DLD1 (cell line): ENCODE data around the gene SUFU.

Experiments
- in situ Hi-C: cut with HindIII; loops from 2 replicates; pipeline ENCODE4 v1.10.0; 2017; ENCODE audit warnings: low sequenced_read_pairs

Gene SUFU

GRCh38 chr10:102546606-102547320 is 43.0 kb downstream of the SUFU start:
- in situ Hi-C loops = no loop called here

DNA sequence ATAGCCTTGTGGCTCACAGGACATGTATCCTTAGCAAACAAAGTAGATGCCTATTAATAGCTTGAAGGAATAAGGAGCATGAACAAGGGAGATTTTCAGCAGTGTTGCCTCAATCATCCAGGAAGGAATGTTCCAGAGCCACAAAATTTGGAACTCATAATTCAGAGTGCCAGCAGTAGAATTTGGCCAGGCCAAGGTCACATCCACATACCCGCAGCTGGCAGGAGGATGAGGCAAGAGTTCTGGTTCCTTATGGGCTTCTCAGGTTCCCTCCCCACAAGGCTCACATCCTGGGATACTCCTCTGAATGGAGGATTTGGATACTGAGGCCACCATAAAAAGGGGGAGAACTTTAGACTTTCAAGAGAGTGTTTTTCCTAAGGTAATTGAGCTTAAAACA is 45.8 kb downstream of the SUFU start:
- in situ Hi-C loops = no loop called here

DNA sequence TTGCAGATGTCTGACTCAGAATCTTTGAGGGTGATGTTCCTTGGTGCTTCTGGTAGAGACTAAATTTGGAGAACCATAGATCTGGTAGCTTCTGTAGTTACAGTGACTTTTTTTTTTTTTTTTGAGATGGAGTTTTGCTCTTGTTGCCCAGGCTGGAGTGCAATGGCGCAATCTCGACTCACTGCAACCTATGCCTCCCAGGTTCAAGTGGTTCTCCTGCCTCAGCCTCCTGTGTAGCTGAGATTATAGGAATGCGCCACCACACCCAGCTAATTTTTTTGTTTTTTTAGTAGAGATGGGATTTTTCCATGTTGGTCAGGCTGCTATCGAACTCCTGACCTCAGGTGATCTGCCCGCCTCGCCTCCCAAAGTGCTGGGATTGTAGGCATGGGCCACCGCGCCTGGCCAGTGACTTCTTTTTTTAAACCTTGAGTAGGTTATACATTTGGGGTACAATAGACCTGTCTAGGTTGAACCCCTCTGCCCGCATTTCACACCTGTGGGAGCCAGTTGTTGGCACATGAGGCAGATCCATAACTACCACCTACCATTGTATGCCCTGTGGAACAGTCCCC is 47.0 kb downstream of the SUFU start:
- in situ Hi-C loops = no loop called here

GRCh38 chr10:102552533-102552932 is 48.8 kb downstream of the SUFU start:
- in situ Hi-C loops = no loop called here

GRCh38 chr10:102553771-102554170 is 50.0 kb downstream of the SUFU start:
- in situ Hi-C loops = no loop called here

DNA sequence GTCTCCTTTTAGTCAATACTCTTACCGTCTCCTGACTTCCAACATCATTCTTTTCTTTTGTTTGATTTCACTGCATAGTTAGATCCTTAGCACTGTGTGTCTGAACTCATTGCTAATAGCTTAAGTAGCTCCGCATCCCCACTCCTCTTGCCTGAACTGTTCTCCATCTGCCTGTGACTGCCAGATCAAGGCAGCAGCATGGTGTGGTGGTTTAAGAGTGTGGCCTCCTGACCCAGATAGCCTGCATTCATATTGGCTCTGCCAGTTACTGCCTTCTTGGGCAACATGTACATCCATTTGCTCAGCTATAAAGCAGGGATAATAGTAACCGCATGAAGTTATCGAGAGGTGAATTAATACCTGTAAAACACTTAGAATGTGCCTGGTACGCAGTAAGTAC is 50.8 kb downstream of the SUFU start:
- in situ Hi-C loops = no loop called here

DNA sequence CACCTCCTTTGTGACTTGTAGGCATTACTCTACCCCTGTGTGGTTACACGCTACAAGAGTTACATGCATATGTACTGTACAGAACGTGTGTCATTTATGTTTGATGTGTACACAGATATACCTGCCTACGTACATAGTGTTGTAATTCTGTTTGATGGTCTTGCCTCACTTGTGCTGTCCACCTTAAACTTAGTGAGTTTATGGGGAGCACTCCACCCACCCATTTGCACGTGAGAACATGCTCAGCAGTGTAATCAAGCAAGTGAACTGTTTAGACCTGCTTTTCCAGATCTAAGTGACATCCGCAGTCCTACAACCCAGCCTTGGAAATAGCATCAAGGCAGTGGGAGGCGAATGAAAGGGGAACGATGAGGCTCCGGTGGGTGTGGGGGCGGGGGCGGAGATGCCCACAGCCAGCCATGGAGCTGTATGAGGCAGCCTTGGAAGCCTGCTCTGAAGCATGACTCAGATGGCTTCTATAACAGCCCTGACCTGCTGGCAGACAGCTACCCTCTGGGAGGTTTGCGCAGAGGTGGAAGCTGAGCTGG is 52.1 kb downstream of the SUFU start:
- in situ Hi-C loops = no loop called here

DNA sequence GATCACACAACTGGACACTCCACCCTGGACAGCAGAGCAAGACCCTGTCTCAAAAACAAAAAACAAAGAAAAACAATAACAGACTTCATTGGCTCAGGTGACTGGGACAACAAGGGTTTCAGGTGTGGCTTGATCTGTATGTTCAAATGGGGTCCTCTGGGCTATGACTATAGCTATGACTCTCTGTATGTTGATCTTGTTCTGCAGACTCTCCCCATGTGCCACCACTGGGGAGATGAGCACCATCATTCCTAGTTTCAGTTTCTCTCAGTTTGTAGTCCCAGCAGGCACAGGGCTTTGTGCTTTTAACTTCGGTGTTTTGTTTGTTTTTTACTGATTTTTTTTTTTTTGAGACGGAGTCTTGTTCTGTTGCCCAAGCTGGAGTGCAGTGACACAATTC is 53.8 kb downstream of the SUFU start:
- in situ Hi-C loops = no loop called here

GRCh38 chr10:102559764-102560163 is 56.0 kb downstream of the SUFU start:
- in situ Hi-C loops = no loop called here

DNA sequence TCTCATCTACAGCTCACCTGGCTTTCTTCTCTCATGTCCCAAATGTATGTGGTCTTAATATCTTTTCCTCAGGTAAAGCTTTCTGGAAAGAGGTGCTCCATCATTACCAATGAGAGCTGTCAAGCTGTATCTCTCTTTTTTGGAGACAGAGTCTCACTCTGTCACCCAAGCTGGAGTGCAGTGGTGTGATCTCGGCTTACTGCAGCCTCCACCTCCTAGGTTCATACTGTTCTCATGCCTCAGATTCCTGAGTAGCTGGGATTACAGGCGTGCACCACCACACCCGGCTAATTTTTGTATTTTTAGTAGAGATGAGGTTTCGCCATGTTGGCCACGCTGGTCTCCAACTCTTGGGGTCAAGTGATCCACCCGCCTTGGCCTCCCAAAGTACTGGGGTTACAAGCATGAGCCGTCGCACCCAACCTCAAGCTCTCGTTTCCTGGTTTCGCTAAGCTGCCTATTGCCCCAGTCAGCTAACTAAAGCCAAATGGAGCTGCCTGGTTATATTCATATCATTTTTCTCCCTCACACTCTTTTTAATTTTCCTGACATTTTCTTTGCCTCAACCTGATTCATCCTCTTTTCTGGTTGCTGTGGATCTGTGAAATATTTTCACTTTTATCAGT is 60.5 kb downstream of the SUFU start:
- in situ Hi-C loops = no loop called here

GRCh38 chr10:102565793-102566192 is 62.0 kb downstream of the SUFU start:
- in situ Hi-C loops = no loop called here

GRCh38 chr10:102578782-102579181 is 75.0 kb downstream of the SUFU start:
- in situ Hi-C loops = loop anchor here (5.0 kb wide), 1 partner anchor 71 kb away; no protein-coding TSS in a partner anchor

DNA sequence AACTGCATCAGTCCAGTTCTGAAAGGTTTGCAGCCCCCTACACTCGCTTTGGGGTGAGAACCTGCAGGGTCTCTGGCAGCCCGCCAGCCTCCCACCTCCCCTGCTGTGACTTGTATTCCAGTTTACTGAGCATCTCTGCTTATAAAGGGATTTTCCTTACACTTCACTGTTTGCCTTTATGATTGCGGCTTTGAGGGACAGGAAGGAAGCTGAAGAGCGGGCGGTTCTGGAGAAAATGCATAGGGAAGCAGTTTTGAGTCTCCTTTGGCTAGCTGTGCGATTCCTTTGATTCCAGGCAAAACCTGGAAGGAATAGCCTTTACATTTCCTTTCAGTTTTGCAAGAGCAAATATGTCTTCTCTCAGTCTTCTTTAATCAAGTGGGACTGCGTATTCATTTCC is 75.6 kb downstream of the SUFU start:
- in situ Hi-C loops = loop anchor here (5.0 kb wide), 1 partner anchor 72 kb away; no protein-coding TSS in a partner anchor

DNA sequence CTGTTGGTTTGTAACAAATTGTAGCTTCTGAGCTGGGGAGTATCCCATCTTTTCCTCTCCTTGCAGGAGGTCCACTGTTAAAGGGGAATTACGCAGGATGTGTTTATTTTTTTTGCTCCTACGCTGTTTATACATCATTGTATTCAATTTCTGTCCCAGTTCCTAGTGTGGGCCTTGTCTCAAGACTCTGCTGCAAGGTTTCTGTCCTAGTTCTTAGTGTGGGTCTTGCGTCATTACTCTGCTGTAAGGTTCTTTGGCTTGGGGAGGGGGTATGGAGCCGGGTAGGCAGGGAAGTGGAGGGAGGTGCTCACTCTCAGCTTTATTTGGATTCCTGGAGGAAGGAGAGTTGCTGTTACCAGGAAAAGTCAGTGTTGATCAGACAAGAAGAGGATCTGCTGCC is 76.5 kb downstream of the SUFU start:
- in situ Hi-C loops = no loop called here

GRCh38 chr10:102581401-102581800 is 77.6 kb downstream of the SUFU start:
- in situ Hi-C loops = no loop called here

DNA sequence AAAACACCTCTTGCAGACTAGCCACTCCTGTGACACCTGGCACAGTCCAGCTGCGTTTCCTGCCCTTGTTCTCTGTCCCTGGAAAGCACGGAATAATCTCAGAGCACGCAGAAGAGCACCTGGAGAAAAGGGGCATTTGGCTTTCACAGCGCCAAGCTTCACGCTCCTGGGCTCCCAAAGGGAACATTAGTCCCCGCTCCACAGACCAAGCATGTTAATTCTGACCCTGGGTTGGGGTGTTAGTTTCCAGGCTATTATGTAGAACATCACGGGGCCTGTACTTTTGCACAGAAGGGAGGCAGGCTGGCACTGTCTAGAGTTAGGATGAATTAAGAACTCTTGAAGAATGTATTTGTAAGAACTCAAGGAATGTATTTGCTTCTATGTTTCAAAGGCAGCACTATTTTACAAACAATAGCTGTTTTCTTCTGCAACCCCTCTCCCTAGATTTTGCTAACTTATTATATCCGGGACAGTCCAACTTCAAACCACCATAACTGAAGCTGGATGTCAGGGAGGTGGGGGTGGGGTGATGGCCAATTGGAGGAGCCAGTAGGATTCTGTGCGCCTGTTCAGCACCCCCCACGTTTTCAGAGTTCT is 78.3 kb downstream of the SUFU start:
- in situ Hi-C loops = no loop called here

- in situ Hi-C loops = no loop called here
Measured at GRCh38 chr10:102583435-102584417, 80.0 kb downstream of the SUFU start.

- in situ Hi-C loops = no loop called here
Measured at GRCh38 chr10:102585026-102585425, 81.3 kb downstream of the SUFU start.

DNA sequence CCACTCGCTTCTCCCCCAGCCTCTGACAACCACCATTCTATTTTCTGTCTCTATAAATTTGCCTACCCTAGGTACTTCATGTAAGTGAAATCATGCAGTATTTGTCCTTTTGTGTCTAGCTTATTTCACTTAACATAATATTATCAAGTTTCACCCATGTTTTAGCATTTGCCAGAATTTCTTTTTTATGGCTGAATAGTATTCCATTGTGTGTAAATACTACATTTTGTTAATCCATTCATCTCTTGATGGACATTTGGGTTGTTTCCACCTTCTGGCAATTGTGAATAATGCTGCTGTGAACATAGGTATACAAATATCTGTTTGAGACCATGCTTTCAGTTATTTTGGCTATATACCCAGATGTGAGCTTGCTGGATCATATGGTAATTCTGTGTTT is 83.1 kb downstream of the SUFU start:
- in situ Hi-C loops = no loop called here

GRCh38 chr10:102588875-102589274 is 85.1 kb downstream of the SUFU start:
- in situ Hi-C loops = no loop called here
